ENCODE results near the gene NDUFB11. TPM values are rescaled to one million over a fixed set of nuclear protein-coding genes. Genes with fewer than 3 reads are reported as not detected.

Gene NDUFB11
- total and polyA plus RNA-seq, 9 of the 15 experiments (the other 6 are each of a cell fraction or from before 2014, with no cell fraction given): 20.9 to 269 (median 86.8) TPM

DNA sequence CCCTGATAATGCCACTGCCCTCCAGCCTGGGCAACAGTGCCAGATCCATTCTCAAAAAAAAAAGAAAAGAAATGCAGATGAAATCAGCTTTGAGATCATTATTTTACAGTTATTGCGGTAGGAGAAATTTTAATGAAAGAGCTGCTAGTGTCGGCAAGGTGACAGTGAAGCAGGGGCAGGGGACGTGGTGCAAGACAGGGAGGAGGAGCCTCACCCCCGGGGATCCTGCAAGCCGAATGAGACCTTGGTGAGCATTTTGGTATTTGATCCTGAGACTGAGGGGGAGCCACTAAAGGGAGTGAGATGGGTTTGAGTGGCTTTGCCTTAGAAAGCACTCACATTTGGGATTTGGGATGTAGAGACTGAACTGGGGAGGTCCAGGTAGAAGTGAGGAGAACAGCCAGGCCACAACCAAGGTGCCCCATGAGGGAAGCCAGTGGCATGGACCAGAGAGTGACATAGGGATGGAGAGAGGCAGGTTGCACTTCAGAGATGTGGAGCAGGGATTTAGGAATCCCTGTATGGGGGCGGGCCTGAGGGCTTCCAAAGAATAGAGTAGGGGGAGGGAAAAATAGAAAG lies 24.1 kb upstream of the NDUFB11 start:
- FAIRE-seq: no peak

DNA sequence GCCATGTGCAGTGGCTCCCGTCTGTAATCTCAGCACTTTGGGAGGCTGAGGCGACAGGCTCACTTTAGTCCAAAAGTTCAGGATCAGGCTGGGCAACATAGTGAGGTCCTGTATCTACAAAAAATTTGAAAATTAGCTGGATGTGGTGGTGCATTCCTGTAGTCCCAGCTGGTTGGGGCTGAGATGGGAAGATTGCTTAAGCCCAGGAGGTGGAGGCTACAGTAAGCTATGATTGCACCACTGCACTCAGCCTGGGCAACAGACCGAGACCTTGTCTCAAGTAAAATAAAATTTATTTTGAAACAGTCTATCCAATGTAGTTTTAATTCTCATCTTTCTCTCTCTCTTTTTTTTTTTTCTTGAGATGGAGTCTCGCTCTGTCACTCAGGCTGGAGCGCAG lies 21.6 kb upstream of the NDUFB11 start:
- Histone ChIP-seq H3K4me1 (replicated peaks in 1 of 2; ENCODE audit: control insufficient read depth in 2 of 2, insufficient read depth in 2 of 2, low read length in 2 of 2) (no peaks in the 10 kb centered on the region; a peak in 1 of 5 replicates), H3K4me2 (ENCODE audit: insufficient read depth, low read length) (no peak overlapping the region), H4K20me1 (replicated peaks; ENCODE audit: control insufficient read depth, insufficient read depth, low read length) (no peaks in the 10 kb centered on the region; the same call in 1 of the 2 replicates), H3K4me3 (no peak overlapping the region), H3K9me3 (replicated peaks; ENCODE audit: control insufficient read depth, insufficient read depth, low read depth, low read length) (no peaks in the 10 kb centered on the region), H3K27me3 (ENCODE audit: control insufficient read depth in 2 of 2, insufficient read depth in 2 of 2, low read length in 2 of 2) (no peaks in the 10 kb centered on the region), H3K27ac (ENCODE audit: extremely low read depth, low read depth, low read length) (no peak overlapping the region), H3K79me2 (ENCODE audit: control insufficient read depth, insufficient read depth, low read length) (peaks cover 24% of the 10 kb centered on the region), H3K9ac (ENCODE audit: insufficient read depth in 1 of 2, low read depth in 2 of 2, low read length in 2 of 2) (no peak overlapping the region), H2AFZ (ENCODE audit: low read depth, low read length) (no peak overlapping the region), H3K9me1 (ENCODE audit: control insufficient read depth, insufficient read depth, low read length) (no peaks in the 10 kb centered on the region), H3K36me3 (ENCODE audit: control insufficient read depth, insufficient read depth, low read length) (peaks cover 36% of the 10 kb centered on the region; the same call in 1 of the 3 replicates)
- DNase-seq (ENCODE audit: extremely low read depth in 1 of 4, low spot score in 3 of 4): no peak
- ChIA-PET CTCF (ENCODE audit: low intra/inter-chr PET ratio) (no interaction called here), POLR2A (interaction anchor here (0.7 kb wide), 1 partner anchor 910 kb away, joined by 3 read pairs; no protein-coding TSS in a partner anchor)
- in situ Hi-C loops (cut with MboI) (no loop called here), intact Hi-C loops (cut with micrococcal nuclease) (no loop called here)
- TF ChIP-seq PPARD (CRISPR knock-in tag; IDR thresholded peaks at IDR 0.05) (no peak), ZNF384 (IDR thresholded peaks at IDR 0.05; ENCODE audit: low read depth, low read length) (no peak), MCM5 (IDR thresholded peaks at IDR 0.05; ENCODE audit: low read depth) (no peak), ZNF586 (CRISPR knock-in tag; conservative IDR thresholded peaks at IDR 0.05) (no peak)
- BruUV-seq (replicated peaks): no TSS peak
- no peak for FAIRE-seq
- 93% methylated on average over 4 of the region's 5 CpGs for WGBS (ENCODE audit: insufficient coverage, low coverage, missing lambda C conversion rate)
- ATAC-seq: no peak

More for the DNA sequence above, 24.1 kb upstream of the NDUFB11 start:
- no peaks in the 10 kb centered on the region; the same call in 1 of the 2 replicates for H4K20me1 ChIP-seq (replicated peaks; ENCODE audit: control insufficient read depth, insufficient read depth, low read length)
- H3K9ac ChIP-seq (ENCODE audit: insufficient read depth in 1 of 2, low read depth in 2 of 2, low read length in 2 of 2): no peak overlapping the region
- ATAC-seq (no peak), DNase-seq (ENCODE audit: extremely low read depth in 1 of 4, low spot score in 3 of 4) (peak in 1 of 4 experiments; percentile 2)
- H3K4me2 ChIP-seq (ENCODE audit: insufficient read depth, low read length): no peak overlapping the region
- no peaks in the 10 kb centered on the region; a peak in 1 of 5 replicates for H3K4me1 ChIP-seq (replicated peaks in 1 of 2; ENCODE audit: control insufficient read depth in 2 of 2, insufficient read depth in 2 of 2, low read length in 2 of 2)
- POLR2A ChIA-PET: interaction anchor here (0.6 to 1.0 kb wide), 3 partner anchors 11 to 22 kb away, joined by 3 to 4 read pairs (median 3); no protein-coding TSS in a partner anchor
- no peak overlapping the region for H2AFZ ChIP-seq (ENCODE audit: low read depth, low read length)
- peaks cover 49% of the 10 kb centered on the region; the same call in 2 of the 3 replicates for H3K36me3 ChIP-seq (ENCODE audit: control insufficient read depth, insufficient read depth, low read length)
- intact Hi-C loops (cut with micrococcal nuclease): no loop called here
- no peaks in the 10 kb centered on the region for H3K9me3 ChIP-seq (replicated peaks; ENCODE audit: control insufficient read depth, insufficient read depth, low read depth, low read length)
- CTCF ChIA-PET (ENCODE audit: low intra/inter-chr PET ratio): no interaction called here
- no peaks in the 10 kb centered on the region for H3K27me3 ChIP-seq (ENCODE audit: control insufficient read depth in 2 of 2, insufficient read depth in 2 of 2, low read length in 2 of 2)
- 90% methylated on average over 6 of the region's 6 CpGs for WGBS (ENCODE audit: insufficient coverage, low coverage, missing lambda C conversion rate)
- H3K27ac ChIP-seq (ENCODE audit: extremely low read depth, low read depth, low read length): no peak overlapping the region
- TF ChIP-seq SETDB1 (IDR thresholded peaks at IDR 0.05; ENCODE audit: low read length) (no peak), EWSR1 (IDR thresholded peaks at IDR 0.05; ENCODE audit: borderline replicate concordance, low read depth, partially characterized antibody) (no peak), CAMTA2 (CRISPR knock-in tag; conservative IDR thresholded peaks at IDR 0.05) (no peak), FOXP1 (CRISPR knock-in tag; IDR thresholded peaks at IDR 0.05) (no peak), ZBTB7A (IDR thresholded peaks at IDR 0.05; ENCODE audit: borderline replicate concordance, control insufficient read depth, low read depth, low read length) (no peak)
- H3K79me2 ChIP-seq (ENCODE audit: control insufficient read depth, insufficient read depth, low read length): peaks cover 13% of the 10 kb centered on the region
- in situ Hi-C loops (cut with MboI): no loop called here
- BruUV-seq (replicated peaks): no TSS peak
- no peak overlapping the region for H3K4me3 ChIP-seq
- H3K9me1 ChIP-seq (ENCODE audit: control insufficient read depth, insufficient read depth, low read length): no peaks in the 10 kb centered on the region
